ENCODE data around the gene ASIC2.

ASIC2 gene

GRCh38 chr17:33113991-33114370, 179.1 kb downstream of the ASIC2 start:
- POLR2A ChIA-PET, result no interaction called here
- Histone ChIP-seq H3K27ac (ENCODE audit: extremely low read depth, low read depth, low read length) (no peak overlapping the region), H3K9me3 (ENCODE audit: control insufficient read depth, insufficient read depth, low read depth, low read length) (no peaks in the 10 kb centered on the region), H3K36me3 (ENCODE audit: control insufficient read depth in 2 of 2, insufficient read depth in 1 of 2, low read length in 2 of 2) (no peaks in the 10 kb centered on the region), H3K4me1 (ENCODE audit: control insufficient read depth, insufficient read depth, low read length) (no peaks in the 10 kb centered on the region), H3K4me3 (ENCODE audit: low read depth, low read length) (no peak overlapping the region)
- CTCF ChIA-PET, result interaction anchor here (0.6 to 0.7 kb wide), 2 partner anchors 65 to 671 kb away, joined by 3 read pairs; no protein-coding TSS in a partner anchor
- TF ChIP-seq ZNF274 (IDR thresholded peaks at IDR 0.05; ENCODE audit: low read length), result no peak
- TF ChIP-seq ZNF274 (tag by site-specific recombination; IDR thresholded peaks at IDR 0.05; ENCODE audit: borderline replicate concordance), result no peak
- TF ChIP-seq PRDM1 (tag by site-specific recombination; IDR thresholded peaks at IDR 0.05), result no peak
- TF ChIP-seq ZNF292 (tag by site-specific recombination; IDR thresholded peaks at IDR 0.05; ENCODE audit: borderline replicate concordance, low read depth), result no peak
- TF ChIP-seq ZNF10 (tag by site-specific recombination; IDR thresholded peaks at IDR 0.05), result no peak
- no peak for TF ChIP-seq ZNF521 (tag by site-specific recombination; IDR thresholded peaks at IDR 0.05)
- no peak for TF ChIP-seq FEZF1 (tag by site-specific recombination; IDR thresholded peaks at IDR 0.05)
- no peak for TF ChIP-seq SCRT1 (tag by site-specific recombination; IDR thresholded peaks at IDR 0.05; ENCODE audit: borderline replicate concordance)

GRCh38 chr17:33113276-33113990, 179.7 kb downstream of the ASIC2 start:
- Histone ChIP-seq H3K9me3 (ENCODE audit: control insufficient read depth, insufficient read depth, low read depth, low read length) (no peaks in the 10 kb centered on the region), H3K36me3 (ENCODE audit: control insufficient read depth in 2 of 2, insufficient read depth in 1 of 2, low read length in 2 of 2) (no peaks in the 10 kb centered on the region), H3K4me3 (ENCODE audit: low read depth, low read length) (no peak overlapping the region), H3K4me1 (ENCODE audit: control insufficient read depth, insufficient read depth, low read length) (no peaks in the 10 kb centered on the region), H3K27ac (ENCODE audit: extremely low read depth, low read depth, low read length) (no peak overlapping the region)
- ChIA-PET CTCF (interaction anchor here (0.6 to 0.7 kb wide), 2 partner anchors 561 to 670 kb away, joined by 3 read pairs; no protein-coding TSS in a partner anchor), POLR2A (no interaction called here)
- TF ChIP-seq ATF2 (tag by site-specific recombination; IDR thresholded peaks at IDR 0.05; ENCODE audit: low read depth), result no peak
- TF ChIP-seq ZBTB49 (tag by site-specific recombination; IDR thresholded peaks at IDR 0.05; ENCODE audit: low read depth), result no peak
- no peak for TF ChIP-seq ZNF623 (tag by site-specific recombination; IDR thresholded peaks at IDR 0.05)
- TF ChIP-seq ZNF174 (tag by site-specific recombination; IDR thresholded peaks at IDR 0.05), result no peak
- no peak for TF ChIP-seq ZNF654 (tag by site-specific recombination; IDR thresholded peaks at IDR 0.05; ENCODE audit: low read depth)
- TF ChIP-seq ZNF791 (tag by site-specific recombination; IDR thresholded peaks at IDR 0.05), result no peak
- TF ChIP-seq HOXA7 (CRISPR knock-in tag; IDR thresholded peaks at IDR 0.05; ENCODE audit: borderline replicate concordance), result no peak
- TF ChIP-seq GLI4 (tag by site-specific recombination; IDR thresholded peaks at IDR 0.05), result no peak
- no peak for TF ChIP-seq PRDM10 (tag by site-specific recombination; IDR thresholded peaks at IDR 0.05)
- TF ChIP-seq ZNF629 (tag by site-specific recombination; IDR thresholded peaks at IDR 0.05), result no peak
